H1 (cell line): ENCODE measurements around the gene ADA. TPM values are rescaled to one million over a fixed set of nuclear protein-coding genes. Genes with fewer than 3 reads are reported as not detected.

Experiments used
- CTCF ChIA-PET: fragments of 300-600 bp; sonication (Branson Sonifier 250); formaldehyde crosslinking; loops from one replicate; lab custom pipeline; 2021; ENCODE audit not compliant: partially characterized antibody; lab: Charles Lee
- POLR2A ChIA-PET: fragments of 300-600 bp; sonication (Branson Sonifier 250); formaldehyde crosslinking; loops from one replicate; lab custom pipeline; 2021; ENCODE audit warnings: inconsistent platforms; ENCODE audit not compliant: partially characterized antibody; lab: Charles Lee
- DNase-seq, 2 experiments: peaks; one replicate each; pipeline versions ENCODE4 v3.0.0 to v3.0.0-alpha.2; 2010 to 2022; ENCODE audit warnings: low spot score in 2 of 2, low read depth in 1 of 2, mixed read lengths in 1 of 2
- FAIRE-seq: peaks from 2 replicates; lab custom pipeline; 2011; peaks lifted over from hg19 to GRCh38; lab: Jason Lieb, UNC
- H2AFZ ChIP-seq: 2 replicates; pipeline ENCODE4 v1.8.1; 2012; ENCODE audit warnings: low read length, inconsistent platforms
- H2AK5ac ChIP-seq: 2 replicates; pipeline ENCODE4 v1.6.1; 2013; ENCODE audit warnings: low read depth, low read length
- H2BK120ac ChIP-seq: replicated peaks from 2 replicates; pipeline ENCODE3; 2013; ENCODE audit warnings: low read depth, low read length, inconsistent platforms
- H2BK12ac ChIP-seq: 2 replicates; pipeline ENCODE4 v1.6.1; 2013; ENCODE audit warnings: low read depth, low read length
- H2BK15ac ChIP-seq: 2 replicates; pipeline ENCODE4 v1.6.1; 2013; ENCODE audit warnings: low read length
- H2BK20ac ChIP-seq: 2 replicates; pipeline ENCODE4 v1.6.1; 2013; ENCODE audit warnings: low read length
- H2BK5ac ChIP-seq: 2 replicates; pipeline ENCODE4 v1.6.1; 2013; ENCODE audit warnings: low read depth, low read length
- H3K14ac ChIP-seq: 2 replicates; pipeline ENCODE4 v1.6.1; 2013; ENCODE audit warnings: inconsistent platforms; ENCODE audit not compliant: insufficient read length
- H3K18ac ChIP-seq: 2 replicates; pipeline ENCODE4 v1.6.1; 2013; ENCODE audit warnings: low read length; ENCODE audit errors: extremely low read depth
- H3K23ac ChIP-seq: 2 replicates; pipeline ENCODE4 v1.6.1; 2013; ENCODE audit warnings: inconsistent platforms; ENCODE audit not compliant: insufficient read length
- H3K23me2 ChIP-seq: 2 replicates; pipeline ENCODE4 v1.6.1; 2013; ENCODE audit warnings: low read depth, low read length
- H3K27ac ChIP-seq: 2 replicates; pipeline ENCODE4 v1.6.1; 2011; ENCODE audit warnings: low read depth, low read length, inconsistent platforms
- H3K27me3 ChIP-seq, 4 experiments: replicated peaks in 1 of 4; 1 replicate in 1 of 4; 2 replicates in 3 of 4; pipeline versions ENCODE4 v1.6.1 to v1.8.1; 2011 to 2013; ENCODE audit warnings: low read length in 3 of 4, mild to moderate bottlenecking in 3 of 4, inconsistent platforms in 2 of 4, mixed read lengths in 2 of 4, moderate library complexity in 1 of 4; ENCODE audit not compliant: control insufficient read depth in 3 of 4, insufficient read depth in 3 of 4; ENCODE audit errors: extremely low read depth in 1 of 4
- H3K36me3 ChIP-seq, 4 experiments: 2 replicates each; pipeline versions ENCODE4 v1.6.1 to v1.8.1; 2011 to 2013; ENCODE audit warnings: mild to moderate bottlenecking in 4 of 4, low read length in 3 of 4, moderate library complexity in 2 of 4, control low read depth in 1 of 4, inconsistent platforms in 1 of 4; ENCODE audit not compliant: insufficient read depth in 4 of 4, control insufficient read depth in 2 of 4
- H3K4ac ChIP-seq: replicated peaks from 2 replicates; pipeline ENCODE3; 2013; ENCODE audit warnings: low read length, low read depth, mixed read lengths, inconsistent platforms; ENCODE audit not compliant: insufficient read length
- H3K4me1 ChIP-seq, 4 experiments: replicated peaks in 1 of 4; 1 replicate in 1 of 4; 2 replicates in 3 of 4; pipeline versions ENCODE4 v1.6.1 to v1.8.1; 2011 to 2013; ENCODE audit warnings: low read length in 3 of 4, inconsistent platforms in 2 of 4, mixed read lengths in 1 of 4; ENCODE audit not compliant: insufficient read depth in 4 of 4, control insufficient read depth in 3 of 4
- H3K4me2 ChIP-seq, 2 experiments: 2 replicates each; pipeline versions ENCODE4 v1.6.1 to v1.8.1; 2011 to 2013; ENCODE audit warnings: low read depth in 2 of 2, low read length in 2 of 2, control low read depth in 1 of 2, inconsistent platforms in 1 of 2, mild to moderate bottlenecking in 1 of 2; ENCODE audit not compliant: insufficient read depth in 1 of 2
- H3K4me3 ChIP-seq, 4 experiments: fragments of 200-600, 300-600 bp in 1 of 4; sonication (generic), shearing (Covaris generic), sonication (Bioruptor Twin) in 1 of 4; 2 replicates each; pipeline versions ENCODE4 v1.5.1 to v1.8.1; 2011 to 2016; ENCODE audit warnings: low read length in 4 of 4, low read depth in 3 of 4, control low read depth in 2 of 4, inconsistent platforms in 2 of 4, mild to moderate bottlenecking in 2 of 4, mixed read lengths in 1 of 4, moderate library complexity in 1 of 4; ENCODE audit not compliant: insufficient read depth in 2 of 4; ENCODE audit errors: extremely low read depth in 1 of 4
- H3K56ac ChIP-seq: replicated peaks from 2 replicates; pipeline ENCODE3; 2013; ENCODE audit warnings: low read depth, mild to moderate bottlenecking, mixed read lengths, low read length, inconsistent platforms; ENCODE audit not compliant: insufficient read length
- H3K79me1 ChIP-seq: 2 replicates; pipeline ENCODE4 v1.6.1; 2013; ENCODE audit warnings: low read depth, low read length, control low read depth
- H3K79me2 ChIP-seq, 2 experiments: 2 replicates each; pipeline versions ENCODE4 v1.6.1 to v1.8.1; 2012 to 2013; ENCODE audit warnings: low read length in 2 of 2, mild to moderate bottlenecking in 2 of 2, inconsistent platforms in 1 of 2; ENCODE audit not compliant: insufficient read depth in 2 of 2, control insufficient read depth in 1 of 2
- H3K9ac ChIP-seq, 4 experiments: replicated peaks in 1 of 4; 1 replicate in 1 of 4; 2 replicates in 3 of 4; pipeline versions ENCODE4 v1.6.1 to v1.8.1; 2011 to 2013; ENCODE audit warnings: low read depth in 3 of 4, low read length in 3 of 4, control low read depth in 2 of 4, mild to moderate bottlenecking in 2 of 4, moderate library complexity in 2 of 4, inconsistent platforms in 1 of 4; ENCODE audit errors: extremely low read depth in 1 of 4
- H3K9me3 ChIP-seq, 2 experiments: 2 replicates each; pipeline versions ENCODE4 v1.6.1 to v1.8.1; 2012 to 2013; ENCODE audit warnings: mild to moderate bottlenecking in 2 of 2, moderate library complexity in 2 of 2, control low read depth in 1 of 2, inconsistent platforms in 1 of 2, low read depth in 1 of 2, low read length in 1 of 2, mixed read lengths in 1 of 2; ENCODE audit not compliant: insufficient read depth in 2 of 2
- H4K20me1 ChIP-seq, 2 experiments: replicated peaks in 1 of 2; 2 replicates each; pipeline versions ENCODE3 to v1.8.1; 2011 to 2013; ENCODE audit warnings: inconsistent platforms in 2 of 2, low read length in 2 of 2, mild to moderate bottlenecking in 1 of 2; ENCODE audit not compliant: insufficient read depth in 2 of 2, control insufficient read depth in 1 of 2
- H4K5ac ChIP-seq: 2 replicates; pipeline ENCODE4 v1.6.1; 2013; ENCODE audit warnings: low read length, low read depth, mixed read lengths, inconsistent platforms; ENCODE audit not compliant: insufficient read length
- H4K8ac ChIP-seq: 2 replicates; pipeline ENCODE4 v1.8.0; 2013; ENCODE audit warnings: mild to moderate bottlenecking, moderate library complexity, low read length, inconsistent platforms; ENCODE audit not compliant: insufficient read depth; ENCODE audit errors: extremely low read depth
- H4K91ac ChIP-seq: replicated peaks from 2 replicates; pipeline ENCODE3; 2013; ENCODE audit warnings: low read length, mixed read lengths, inconsistent platforms; ENCODE audit not compliant: insufficient read length
- BACH1 ChIP-seq: IDR thresholded peaks from 2 replicates; pipeline ENCODE4 v1.6.1; 2012; ENCODE audit warnings: low read length, improper control_type of control experiment
- BCL11A ChIP-seq, 2 experiments: IDR thresholded peaks; one replicate each; pipeline ENCODE4 v1.6.1; 2011; ENCODE audit warnings: low read depth in 2 of 2, low read length in 2 of 2, mild to moderate bottlenecking in 2 of 2
- CEBPB ChIP-seq: IDR thresholded peaks from 2 replicates; pipeline ENCODE4 v1.6.1; 2012; ENCODE audit warnings: low read depth, low read length
- EP300 ChIP-seq, 2 experiments: IDR thresholded peaks; 1 replicate in 1 of 2; 2 replicates in 1 of 2; pipeline ENCODE4 v1.6.1; 2011 to 2012; ENCODE audit warnings: low read depth in 2 of 2, low read length in 2 of 2, mild to moderate bottlenecking in 2 of 2, borderline replicate concordance in 1 of 2, inconsistent platforms in 1 of 2, moderate library complexity in 1 of 2
- EZH2 ChIP-seq: fragments of 200-600 bp; sonication (generic); IDR thresholded peaks from 2 replicates; pipeline ENCODE4 v1.7.1; 2012; ENCODE audit warnings: low read depth, mild to moderate bottlenecking, moderate library complexity, low read length, inconsistent platforms; ENCODE audit not compliant: severe bottlenecking
- MAFK ChIP-seq: IDR thresholded peaks from 2 replicates; pipeline ENCODE4 v1.6.1; 2012; ENCODE audit warnings: low read depth, mild to moderate bottlenecking, improper control_type of control experiment, low read length
- PHF8 ChIP-seq: fragments of 200-600 bp; sonication (generic); conservative IDR thresholded peaks from 2 replicates; pipeline ENCODE4 v1.7.1; 2012; ENCODE audit warnings: low read depth, mild to moderate bottlenecking, inconsistent platforms, low read length, moderate library complexity
- POLR2AphosphoS5 ChIP-seq: IDR thresholded peaks from 2 replicates; pipeline ENCODE4 v1.6.1; 2011; ENCODE audit warnings: low read depth, low read length
- SRF ChIP-seq: IDR thresholded peaks from 2 replicates; pipeline ENCODE4 v1.6.1; 2011; ENCODE audit warnings: mild to moderate bottlenecking, low read depth, low read length, moderate library complexity
- SUZ12 ChIP-seq: fragments of 200-600 bp; sonication (generic); IDR thresholded peaks from 2 replicates; pipeline ENCODE4 v1.6.1; 2012; ENCODE audit warnings: mild to moderate bottlenecking, inconsistent platforms, low read length, moderate library complexity, mixed read lengths
- TAF1 ChIP-seq: IDR thresholded peaks from 2 replicates; pipeline ENCODE4 v1.6.1; 2011; ENCODE audit warnings: mild to moderate bottlenecking, low read depth, low read length
- TBP ChIP-seq: IDR thresholded peaks from 2 replicates; pipeline ENCODE4 v1.6.1; 2011; ENCODE audit warnings: low read depth, low read length, improper control_type of control experiment
- WGBS, 2 experiments: shearing (Covaris generic) in 1 of 2; methylation state at CpG; one replicate each; pipeline versions ENCODE4 v1.1.6 to v1.1.7; 2013 to 2015; ENCODE audit warnings: low lambda C conversion rate in 2 of 2, mixed read lengths in 2 of 2, inconsistent platforms in 1 of 2, low coverage in 1 of 2, missing lambda C conversion rate in 1 of 2; ENCODE audit not compliant: insufficient replicate concordance in 2 of 2, insufficient coverage in 1 of 2, insufficient read length in 1 of 2; ENCODE audit errors: extremely low coverage in 1 of 2, missing lambda C conversion rate in 1 of 2; 5-methylcytosine and 5-hydroxymethylcytosine counted together
- polyA plus RNA-seq, 7 experiments: library from polyadenylated mRNA; depleted of rRNA in 3 of 7; stranded (reverse) in 5 of 7; unstranded in 2 of 7; fragments of >200 nt in 5 of 7; fragments of 200-250 nt in 2 of 7; gene quantifications; 1 replicate in 5 of 7; 2 replicates in 1 of 7; 4 replicates in 1 of 7; pipeline versions ENCODE4 v1.2.1 to v1.2.3, GENCODE V29; 2011 to 2013; ENCODE audit warnings: missing spikeins in 2 of 7, mixed read lengths in 2 of 7
- total RNA-seq: library from RNA; stranded (reverse); fragmentation: NEBNext Ultra II Directional; extraction: Animal tissue kit (Norgen Biotek cat#: 25700); gene quantifications from 2 replicates; pipeline ENCODE4 v1.2.1, GENCODE V29; 2021
- TF ChIP-seq, protein P1 (sequence below): IDR thresholded peaks from 2 replicates; pipeline ENCODE4 v1.6.1; 2012; ENCODE audit warnings: low read length, inconsistent platforms

ADA gene
- total and polyA plus RNA-seq, 2 of the 8 experiments (the other 6 are each of a cell fraction or from before 2014, with no cell fraction given), result 19.9 to 32.8 TPM

DNA sequence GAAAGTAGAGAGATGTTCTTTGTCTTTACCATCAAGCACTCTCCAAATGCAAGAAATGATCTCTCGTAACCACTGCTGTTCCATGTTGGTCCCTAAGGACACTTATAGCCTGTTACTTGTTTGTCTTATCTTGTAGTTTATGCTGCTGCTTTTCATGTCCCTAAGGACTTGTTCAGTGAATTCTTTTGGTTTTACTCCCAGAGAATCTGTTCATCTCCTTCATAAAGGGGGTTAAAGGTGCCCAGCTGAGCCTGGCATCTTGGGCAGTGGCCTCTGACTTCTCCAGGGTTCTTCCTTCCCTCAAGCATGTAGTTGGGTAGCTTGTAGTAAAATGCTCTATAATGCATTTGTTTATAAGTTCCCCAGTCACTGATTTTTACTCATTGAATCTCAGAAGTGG is 70.0 kb downstream of the ADA start:
- Histone ChIP-seq H3K23me2 (no peaks in the 10 kb centered on the region), H2BK12ac (no peak overlapping the region), H2AFZ (no peak overlapping the region), H3K4me1 (peaks cover 7 to 17% (median 11%) of the 10 kb centered on the region in 4 experiments; a peak in 6 of 7 replicates), H3K4me2 (no peak overlapping the region), H3K27ac (no peak overlapping the region), H3K14ac (no peak overlapping the region), H3K56ac (no peak overlapping the region), H2BK15ac (no peak overlapping the region), H4K8ac (no peak overlapping the region), H3K18ac (no peak overlapping the region), H2AK5ac (no peak overlapping the region), H3K79me2 (no peaks in the 10 kb centered on the region), H2BK120ac (no peak overlapping the region), H2BK5ac (no peak overlapping the region), H4K91ac (no peak overlapping the region), H4K5ac (no peak overlapping the region), H3K9ac (no peak overlapping the region), H3K79me1 (peaks cover 2% of the 10 kb centered on the region; the same call in 1 of the 2 replicates), H3K9me3 (no peaks in the 10 kb centered on the region), H4K20me1 (peaks cover 0 to 1% of the 10 kb centered on the region in 2 experiments), H2BK20ac (no peak overlapping the region), H3K23ac (no peak overlapping the region), H3K4ac (no peak overlapping the region), H3K36me3 (no peaks in the 10 kb centered on the region), H3K27me3 (no peaks in the 10 kb centered on the region), H3K4me3 (no peak overlapping the region)
- no peak for FAIRE-seq
- ChIA-PET POLR2A (no interaction called here), CTCF (interaction anchor here (1.0 to 3.0 kb wide), 4 partner anchors 8 to 132 kb away, joined by 3 to 11 read pairs (median 4); no protein-coding TSS in a partner anchor)
- WGBS, 2 experiments, result 95% methylated on average over 1 of the region's 1 CpG; no CpG with 5 or more reads in 1 of the 2 experiments
- DNase-seq, result no peak
- no peak for TF ChIP-seq CEBPB
- TF ChIP-seq MAFK, result no peak
- no peak for TF ChIP-seq POLR2AphosphoS5
- no peak for TF ChIP-seq TAF1
- TF ChIP-seq SUZ12, result no peak
- no peak for TF ChIP-seq TBP
- no peak for TF ChIP-seq PHF8
- no peak for TF ChIP-seq EP300 (IDR thresholded peaks at IDR 0.05; ENCODE audit: borderline replicate concordance in 1 of 2, low read depth in 2 of 2, low read length in 2 of 2)
- no peak for TF ChIP-seq BCL11A (IDR thresholded peaks at IDR 0.05; ENCODE audit: low read depth in 2 of 2, low read length in 2 of 2)
- TF ChIP-seq, protein P1, sequence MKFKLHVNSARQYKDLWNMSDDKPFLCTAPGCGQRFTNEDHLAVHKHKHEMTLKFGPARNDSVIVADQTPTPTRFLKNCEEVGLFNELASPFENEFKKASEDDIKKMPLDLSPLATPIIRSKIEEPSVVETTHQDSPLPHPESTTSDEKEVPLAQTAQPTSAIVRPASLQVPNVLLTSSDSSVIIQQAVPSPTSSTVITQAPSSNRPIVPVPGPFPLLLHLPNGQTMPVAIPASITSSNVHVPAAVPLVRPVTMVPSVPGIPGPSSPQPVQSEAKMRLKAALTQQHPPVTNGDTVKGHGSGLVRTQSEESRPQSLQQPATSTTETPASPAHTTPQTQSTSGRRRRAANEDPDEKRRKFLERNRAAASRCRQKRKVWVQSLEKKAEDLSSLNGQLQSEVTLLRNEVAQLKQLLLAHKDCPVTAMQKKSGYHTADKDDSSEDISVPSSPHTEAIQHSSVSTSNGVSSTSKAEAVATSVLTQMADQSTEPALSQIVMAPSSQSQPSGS, result no peak
- TF ChIP-seq BACH1, result no peak
- TF ChIP-seq SRF, result no peak
- TF ChIP-seq EZH2, result no peak
